Amygdala (tissue), 56 donors: Measurements from ENCODE around the gene POLR2I.

Experiments used
- DNase-seq, 56 donors: peaks; one replicate each; lab custom pipeline; 2025; lab: John Stamatoyannopoulos, UW

POLR2I gene

DNA sequence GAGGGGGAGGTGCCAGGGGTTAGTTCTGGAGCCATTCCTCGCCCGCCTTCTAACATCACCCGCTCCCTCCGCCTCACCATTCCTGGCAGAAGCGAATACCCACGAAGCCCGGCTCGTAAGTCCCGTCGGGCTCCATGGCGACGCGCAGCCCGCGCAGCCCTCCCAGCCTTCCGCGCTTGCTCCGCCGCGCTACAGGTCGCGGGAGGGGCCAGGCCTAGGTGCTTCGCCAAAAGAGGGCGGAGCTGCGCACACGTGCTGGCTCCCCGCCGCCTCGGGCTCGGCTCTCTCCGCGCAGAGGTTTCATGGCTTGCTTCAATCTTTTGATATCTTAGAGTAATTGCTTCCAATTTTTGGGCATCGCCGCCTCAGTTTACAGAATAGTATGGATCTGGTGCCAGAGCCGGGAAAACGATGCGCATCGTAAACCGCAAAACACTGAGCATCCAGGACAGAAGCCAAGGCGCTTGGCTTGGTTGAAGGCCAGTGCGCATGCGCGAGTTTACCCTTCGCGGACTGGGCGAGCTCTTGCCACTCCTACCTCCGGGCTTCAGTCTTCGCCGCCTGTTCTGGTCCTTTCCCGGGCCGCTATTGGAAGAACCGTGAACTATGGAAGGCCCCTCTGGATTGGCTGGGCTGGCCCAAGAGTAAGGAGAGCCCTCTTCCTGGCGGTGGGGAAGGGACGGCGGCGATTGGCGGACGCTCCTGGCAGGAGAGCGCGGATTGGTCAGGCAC, at the start of gene POLR2I:
Gene POLR2I, minus strand, starts transcription at position 155 of the 732 bp plus-strand sequence. Its CDS starts 19 bp downstream, at position 136.
- peak; percentile 89 to 100 (median 99) for DNase-seq

DNA sequence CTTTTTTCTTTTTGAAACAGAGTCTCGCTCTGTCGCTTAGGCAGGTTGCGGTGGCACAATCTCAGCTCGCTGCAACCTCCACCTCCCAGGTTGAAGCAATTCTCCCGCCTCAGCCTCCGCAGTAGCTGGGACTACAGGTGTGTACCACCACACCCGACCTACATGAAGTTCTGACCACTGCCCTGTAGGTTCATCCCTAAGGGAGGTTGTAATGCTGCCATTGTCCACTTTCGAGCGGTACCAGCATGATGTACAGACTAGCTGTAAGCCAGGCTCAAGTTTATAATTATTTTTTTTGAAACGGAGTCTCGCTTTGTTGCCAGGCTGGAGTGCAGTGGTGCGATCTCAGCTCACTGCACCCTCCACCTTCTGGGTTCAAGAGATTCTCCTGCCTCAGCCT, 49.1 kb upstream of the POLR2I start:
- DNase-seq = no peak

GRCh38 chr19:36160821-36161596, 46.3 kb upstream of the POLR2I start:
- DNase-seq = no peak

DNA sequence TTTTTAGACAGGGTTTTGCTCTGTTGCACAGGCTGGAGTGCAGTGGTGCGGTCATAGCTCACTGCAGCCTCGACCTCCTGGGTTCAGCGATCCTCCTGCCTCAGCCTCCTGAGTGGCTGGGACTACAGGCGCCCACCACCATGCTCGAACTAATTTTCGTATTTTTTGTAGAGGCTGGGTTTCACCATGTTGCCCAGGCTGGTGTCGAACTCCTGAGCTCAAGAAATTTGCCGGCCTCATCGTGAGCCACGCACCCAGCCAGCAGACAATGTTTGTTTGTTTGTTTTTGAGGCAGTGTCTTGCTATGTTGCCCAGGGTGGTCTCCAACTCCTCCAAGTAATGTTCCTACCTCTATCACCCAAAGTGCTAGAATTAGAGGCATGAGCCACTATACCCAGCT, 38.5 kb upstream of the POLR2I start:
- no peak for DNase-seq

DNA sequence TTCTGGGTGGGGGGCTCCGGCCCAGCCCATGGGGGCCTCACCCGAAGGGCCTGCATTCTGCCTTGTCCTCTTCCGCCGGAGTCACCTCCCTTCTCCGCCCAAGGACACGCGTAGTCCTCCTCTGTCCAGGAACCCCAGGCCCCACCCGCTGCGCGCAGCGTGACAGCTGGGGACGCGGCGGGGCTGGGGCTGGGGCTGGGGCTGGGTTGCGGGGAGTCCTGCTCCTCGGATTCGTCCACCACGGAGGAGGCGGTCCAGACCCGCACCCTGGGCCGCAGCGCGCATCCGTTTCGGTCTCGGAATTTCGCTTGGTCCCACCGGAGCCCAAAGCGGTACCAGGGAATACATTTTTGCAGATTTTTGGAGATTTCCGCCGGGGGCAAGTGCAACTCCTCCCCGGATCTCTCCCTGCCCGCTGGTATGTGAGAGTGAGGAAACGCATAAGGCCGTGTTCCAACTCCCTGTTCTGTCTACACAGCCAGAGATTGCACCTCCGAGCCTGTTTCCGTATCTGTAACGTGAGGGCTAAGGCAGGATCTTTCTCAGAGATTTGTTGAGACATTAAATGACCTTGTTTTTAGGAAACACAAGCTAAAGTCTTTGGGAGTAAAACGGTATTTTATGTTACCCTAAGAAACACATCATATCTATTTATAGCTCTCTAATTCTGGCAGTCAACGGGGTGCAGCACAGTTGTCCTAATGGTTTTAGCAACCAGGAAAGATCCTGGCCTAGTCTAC, 37.8 kb upstream of the POLR2I start, which contains the start of gene COX7A1:
Gene COX7A1, minus strand, starts transcription at position 96 of the 740 bp plus-strand sequence. Its CDS starts 40 bp downstream, at position 56.
- peak in 8 of 56 donors; percentile 11 to 35 (median 24) for DNase-seq

DNA sequence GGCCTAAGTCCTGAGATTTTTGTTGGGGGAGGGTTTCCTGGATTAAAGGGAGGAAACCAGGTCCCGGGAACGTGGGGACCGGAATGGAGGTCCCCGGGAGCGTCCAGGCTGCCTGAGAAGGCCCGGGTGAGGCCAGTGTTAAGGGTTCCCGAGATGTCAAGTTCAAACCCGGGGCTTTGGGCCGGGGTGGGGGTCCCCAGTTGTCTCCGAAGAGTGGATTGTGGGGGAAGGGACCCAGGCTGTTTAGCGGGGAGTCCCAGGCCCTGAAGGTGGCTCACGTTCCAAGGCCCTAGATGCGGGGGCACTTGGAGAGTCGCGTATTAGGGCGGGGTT, 37.3 kb upstream of the POLR2I start:
- no peak for DNase-seq

DNA sequence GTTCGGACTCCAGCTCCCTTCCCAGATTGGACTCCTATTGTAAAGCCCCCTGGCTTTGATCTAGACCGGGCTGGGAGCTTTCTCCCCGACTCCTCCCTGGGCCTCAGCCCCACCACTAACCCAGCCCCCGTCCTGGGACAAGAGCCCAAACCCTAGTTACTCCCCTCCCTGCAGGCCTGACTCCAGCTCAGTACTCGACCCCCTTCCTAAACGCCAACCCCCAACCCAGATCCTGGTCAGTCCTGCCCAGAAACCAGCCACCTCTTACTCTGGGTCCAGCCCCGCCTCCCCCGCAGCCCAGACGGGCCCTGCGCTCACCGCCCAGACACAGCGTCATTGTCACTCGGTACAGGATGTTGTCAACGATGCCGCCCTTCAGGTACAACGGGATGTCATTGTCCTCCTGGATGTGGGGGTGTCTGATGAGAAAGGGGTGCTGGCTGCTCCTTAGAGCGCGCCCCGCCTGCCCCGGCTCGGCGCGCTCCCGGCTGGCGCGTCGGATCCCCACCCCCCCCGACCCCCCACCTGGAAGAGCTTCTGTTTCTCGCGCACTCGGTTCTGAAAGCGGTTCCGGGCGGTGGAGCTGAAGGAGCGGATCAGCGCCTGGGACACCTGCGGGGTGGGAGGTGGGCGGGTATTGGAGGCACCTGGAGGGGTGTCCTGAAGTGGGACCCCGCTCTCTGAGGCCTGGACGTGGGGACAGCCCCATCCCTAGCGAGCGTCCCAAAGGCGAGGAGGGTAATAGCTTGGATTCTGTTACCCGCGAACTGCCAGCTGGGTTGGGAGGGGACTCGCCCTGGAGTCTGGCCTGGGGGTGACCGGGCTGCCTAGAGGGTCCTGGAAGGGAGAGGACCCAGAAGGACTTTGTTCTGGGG, 36.7 kb upstream of the POLR2I start:
- DNase-seq = peak in 1 of 56 donors; percentile 12

DNA sequence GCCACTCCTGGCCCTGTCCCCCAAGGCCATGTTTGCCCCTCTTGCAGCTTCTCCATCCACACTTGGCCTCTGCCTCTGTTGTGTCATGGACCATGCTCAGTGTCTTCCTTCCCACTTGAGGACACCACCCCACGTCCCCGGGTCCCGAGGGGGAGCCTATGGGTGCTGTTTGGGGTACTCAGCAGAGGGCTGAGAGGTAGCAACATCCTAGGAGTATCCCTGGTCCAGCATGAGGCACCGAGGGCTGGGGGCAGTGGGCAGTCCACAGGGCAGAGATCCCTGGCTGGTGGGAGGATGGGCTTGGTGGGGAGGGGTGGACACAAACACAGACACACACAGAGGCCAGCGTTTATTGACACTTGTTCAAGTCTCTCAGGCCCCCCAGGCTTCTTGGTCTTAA, 35.9 kb upstream of the POLR2I start:
- no peak for DNase-seq

GRCh38 chr19:36149673-36150406, 35.2 kb upstream of the POLR2I start:
- DNase-seq = no peak

- no peak for DNase-seq
Observed at GRCh38 chr19:36144624-36145023, 29.9 kb upstream of the POLR2I start.

DNA sequence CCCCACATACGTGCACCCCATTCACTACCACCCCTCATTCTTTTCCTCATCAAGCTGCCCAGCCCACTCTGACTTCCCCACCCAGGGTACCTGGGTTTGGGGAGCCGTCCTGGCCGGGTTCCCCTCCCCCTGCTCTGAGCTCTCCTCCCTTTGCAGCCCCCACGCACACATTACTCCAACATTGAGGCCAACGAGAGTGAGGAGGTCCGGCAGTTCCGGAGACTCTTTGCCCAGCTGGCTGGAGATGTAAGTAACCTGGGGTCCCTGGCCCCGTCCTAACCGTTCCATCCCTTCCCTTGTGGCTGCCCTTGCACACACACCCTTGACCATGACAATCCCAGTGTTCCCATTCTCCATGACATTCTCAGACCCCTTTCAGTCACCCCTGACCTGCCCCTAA, 27.8 kb upstream of the POLR2I start:
- no peak for DNase-seq

- DNase-seq = no peak
Observed at GRCh38 chr19:36142046-36142445, 27.4 kb upstream of the POLR2I start.

DNA sequence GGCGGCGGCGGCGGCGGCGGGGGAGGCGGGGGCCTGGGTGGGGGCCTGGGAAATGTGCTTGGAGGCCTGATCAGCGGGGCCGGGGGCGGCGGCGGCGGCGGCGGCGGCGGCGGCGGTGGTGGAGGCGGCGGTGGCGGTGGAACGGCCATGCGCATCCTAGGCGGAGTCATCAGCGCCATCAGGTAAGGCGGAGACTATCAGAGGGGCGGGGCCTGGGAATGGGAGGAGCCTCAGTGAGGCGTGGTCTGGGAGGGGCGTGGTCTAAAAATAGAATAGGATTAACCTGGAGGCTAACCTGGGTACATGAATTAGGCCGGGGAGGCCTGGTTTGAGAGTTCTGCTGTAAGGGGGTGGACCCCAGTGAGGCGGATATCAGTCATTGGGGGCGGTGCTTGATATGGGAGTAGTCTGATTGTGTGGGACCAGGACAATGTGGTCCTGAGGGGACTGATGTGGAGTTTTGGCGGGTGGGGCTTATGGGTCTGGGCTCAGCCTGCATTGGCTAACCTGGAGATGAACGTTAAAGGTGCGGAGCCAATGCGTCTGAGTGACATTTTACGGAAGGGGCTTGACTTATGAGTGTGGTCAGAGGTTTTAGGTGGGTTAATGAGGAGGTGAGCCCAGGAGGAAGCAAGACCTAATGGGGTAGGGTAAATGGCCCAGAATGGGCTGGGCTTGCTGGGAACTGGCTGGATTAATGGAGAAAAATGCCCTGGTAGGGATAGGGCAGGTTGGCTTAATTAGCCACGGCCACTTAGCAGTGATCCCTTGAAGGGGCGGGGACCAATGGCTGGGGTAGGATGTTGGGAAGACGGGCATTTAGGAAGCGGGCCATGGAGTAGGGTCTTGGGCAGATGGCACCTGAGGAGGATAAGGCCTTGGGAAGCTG, 26.6 kb upstream of the POLR2I start:
- peak in 51 of 56 donors; percentile 7 to 84 (median 50) for DNase-seq

- peak in 18 of 56 donors; percentile 29 to 71 (median 48) for DNase-seq
Observed at GRCh38 chr19:36140304-36141038, 25.8 kb upstream of the POLR2I start.

GRCh38 chr19:36139473-36140303, 25.0 kb upstream of the POLR2I start, which contains the start of gene CAPNS1:
TSS of gene CAPNS1 (plus strand) at chr19:36140066. CDS start at chr19:36141012, 946 bp downstream.
- peak; percentile 66 to 99 (median 91) for DNase-seq

DNA sequence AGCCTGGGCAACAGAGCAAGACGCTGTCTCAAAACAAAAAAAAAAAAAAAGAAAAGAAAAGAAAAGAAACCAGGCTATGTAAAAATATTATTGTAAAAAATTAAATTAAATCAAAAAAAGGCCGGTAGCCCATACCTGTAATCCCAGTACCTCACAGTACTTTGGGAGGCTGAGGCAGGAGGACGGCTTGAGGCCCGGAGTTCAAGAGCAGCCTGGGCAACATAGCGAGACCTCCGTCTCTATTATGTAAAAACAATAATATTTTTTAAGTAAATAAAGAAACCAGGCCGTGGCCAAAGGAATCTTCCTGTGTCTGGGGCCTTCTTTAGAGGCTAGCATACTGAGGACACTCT, 24.4 kb upstream of the POLR2I start:
- no peak for DNase-seq
